Measurements from ENCODE around the gene PDE9A. TPM values are rescaled to one million over a fixed set of nuclear protein-coding genes. Genes with fewer than 3 reads are reported as not detected.

PDE9A gene
- total RNA-seq, 1 donor from 2014 or later: 31.4 TPM

- Mint-ChIP-seq H3K27me3 (ENCODE audit: low read depth) (no peaks in the 10 kb centered on the region), H3K4me1 (no peaks in the 10 kb centered on the region), H3K9me3 (no peaks in the 10 kb centered on the region), H3K27ac (ENCODE audit: unreplicated experiment) (no peak overlapping the region), H3K36me3 (ENCODE audit: low read depth) (peaks cover 9% of the 10 kb centered on the region), H3K4me3 (no peak overlapping the region)
- no peak for DNase-seq (ENCODE audit: low read depth, low spot score)
- no peak for TF ChIP-seq CTCF (conservative IDR thresholded peaks at IDR 0.05)
Measured at GRCh38 chr21:42694751-42695696, 41.6 kb downstream of the PDE9A start.

GRCh38 chr21:42695697-42696380, 42.4 kb downstream of the PDE9A start:
- Mint-ChIP-seq H3K27ac (ENCODE audit: unreplicated experiment) (no peak overlapping the region), H3K4me3 (no peak overlapping the region), H3K36me3 (ENCODE audit: low read depth) (peaks cover 14% of the 10 kb centered on the region), H3K9me3 (no peaks in the 10 kb centered on the region), H3K27me3 (ENCODE audit: low read depth) (no peaks in the 10 kb centered on the region), H3K4me1 (no peaks in the 10 kb centered on the region)
- TF ChIP-seq CTCF (conservative IDR thresholded peaks at IDR 0.05): no peak
- no peak for DNase-seq (ENCODE audit: low read depth, low spot score)

GRCh38 chr21:42696501-42697040, 43.1 kb downstream of the PDE9A start:
- H3K27me3 Mint-ChIP-seq (ENCODE audit: low read depth): no peaks in the 10 kb centered on the region
- TF ChIP-seq CTCF (conservative IDR thresholded peaks at IDR 0.05): no peak
- no peaks in the 10 kb centered on the region for H3K4me1 Mint-ChIP-seq
- no peaks in the 10 kb centered on the region for H3K9me3 Mint-ChIP-seq
- H3K27ac Mint-ChIP-seq (ENCODE audit: unreplicated experiment): no peak overlapping the region
- H3K4me3 Mint-ChIP-seq: no peak overlapping the region
- DNase-seq (ENCODE audit: low read depth, low spot score): no peak
- peaks cover 19% of the 10 kb centered on the region for H3K36me3 Mint-ChIP-seq (ENCODE audit: low read depth)

- Mint-ChIP-seq H3K9me3 (peaks cover 5% of the 10 kb centered on the region), H3K36me3 (ENCODE audit: low read depth) (peaks cover 36% of the 10 kb centered on the region), H3K27me3 (ENCODE audit: low read depth) (no peaks in the 10 kb centered on the region), H3K27ac (ENCODE audit: unreplicated experiment) (no peak overlapping the region), H3K4me3 (no peak overlapping the region), H3K4me1 (peaks cover 11% of the 10 kb centered on the region)
- no peak for DNase-seq (ENCODE audit: low read depth, low spot score)
- no peak for TF ChIP-seq CTCF (conservative IDR thresholded peaks at IDR 0.05)
Measured at GRCh38 chr21:42698733-42699132, 45.3 kb downstream of the PDE9A start.

DNA sequence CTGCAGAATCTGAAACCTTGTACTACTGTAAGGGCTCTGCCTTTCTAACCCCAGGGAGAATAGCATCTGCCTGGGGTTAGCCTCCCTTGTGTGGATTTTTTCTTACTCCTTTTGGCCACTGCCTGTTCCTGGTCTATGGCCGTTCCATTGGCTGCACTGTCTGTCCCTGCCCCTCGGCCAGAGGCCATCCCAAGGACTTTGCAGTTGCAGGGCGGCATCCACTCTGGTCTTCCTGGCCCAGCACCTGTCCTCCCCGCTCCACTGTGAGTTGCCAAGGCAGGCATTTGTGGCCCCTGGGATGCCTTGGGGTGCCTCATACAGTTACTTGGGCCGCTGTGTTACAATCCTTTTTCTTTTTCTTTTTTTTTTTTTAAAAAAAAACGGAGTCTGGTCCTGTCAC, 45.8 kb downstream of the PDE9A start:
- Mint-ChIP-seq H3K9me3 (peaks cover 5% of the 10 kb centered on the region), H3K4me1 (peaks cover 14% of the 10 kb centered on the region), H3K36me3 (ENCODE audit: low read depth) (peaks cover 36% of the 10 kb centered on the region), H3K27me3 (ENCODE audit: low read depth) (no peaks in the 10 kb centered on the region), H3K27ac (ENCODE audit: unreplicated experiment) (no peak overlapping the region), H3K4me3 (no peak overlapping the region)
- no peak for DNase-seq (ENCODE audit: low read depth, low spot score)
- no peak for TF ChIP-seq CTCF (conservative IDR thresholded peaks at IDR 0.05)

Data from neural crest cell (in vitro differentiated cells).